Heart left ventricle (tissue), 16 donors: Measurements from ENCODE around the gene CTSW. TPM values are rescaled to one million over a fixed set of nuclear protein-coding genes. Genes with fewer than 3 reads are reported as not detected.

Experiments used
- ATAC-seq, 4 donors: fragments of 200-7000 bp; cut with Tn5 transposase; one replicate each; pipeline ENCODE4 v1.9.1; 2020 to 2022; ENCODE audit warnings: moderate library complexity in 4 of 4, mild to moderate bottlenecking in 3 of 4, moderate number of reproducible peaks in 1 of 4
- DNase-seq, 5 donors: peaks; one replicate each; pipeline ENCODE4 v3.0.0-alpha.2; 2020
- H3K27ac ChIP-seq, 12 donors: fragments of 200-600 bp; sonication (generic) in 4 of 12; one replicate each; pipeline versions ENCODE4 v1.5.0 to v1.8.0; 2016 to 2022; ENCODE audit warnings: mild to moderate bottlenecking in 2 of 12
- H3K27me3 ChIP-seq, 9 donors: fragments of 200-600 bp; sonication (generic) in 2 of 9; one replicate each; pipeline versions ENCODE4 v1.5.1 to v1.8.0; 2016 to 2022; ENCODE audit warnings: mild to moderate bottlenecking in 3 of 9
- H3K36me3 ChIP-seq, 9 donors: fragments of 200-600 bp; sonication (generic) in 2 of 9; one replicate each; pipeline versions ENCODE4 v1.5.0 to v1.8.0; 2018 to 2022; ENCODE audit warnings: mild to moderate bottlenecking in 2 of 9
- H3K4me1 ChIP-seq, 12 donors: fragments of 200-600 bp; sonication (generic) in 4 of 12; one replicate each; pipeline versions ENCODE4 v1.5.0 to v1.8.0; 2016 to 2022; ENCODE audit warnings: mild to moderate bottlenecking in 3 of 12
- H3K4me3 ChIP-seq, 12 donors: fragments of 200-600 bp; sonication (generic) in 4 of 12; one replicate each; pipeline versions ENCODE4 v1.5.0 to v1.8.0; 2017 to 2022; ENCODE audit warnings: mild to moderate bottlenecking in 9 of 12, moderate library complexity in 4 of 12
- H3K9me3 ChIP-seq, 12 donors: fragments of 200-600 bp; sonication (generic) in 4 of 12; one replicate each; pipeline versions ENCODE4 v1.5.0 to v1.8.0; 2016 to 2022; ENCODE audit warnings: mild to moderate bottlenecking in 1 of 12
- POLR2A ChIP-seq, 2 donors: fragments of 450-650 bp; IDR thresholded peaks; one replicate each; pipeline ENCODE4 v1.6.1; 2017; ENCODE audit warnings: antibody characterized with exemption in 2 of 2, mild to moderate bottlenecking in 2 of 2, moderate library complexity in 2 of 2
- WGBS, 4 donors: extraction: QIAGEN DNeasy Blood & Tissue Kit in 2 of 4; methylation state at CpG; one replicate each; pipeline versions ENCODE4 v1.1.5 to v1.1.7; 2013 to 2018; 5-methylcytosine and 5-hydroxymethylcytosine counted together
- intact Hi-C, 10 donors: fragments of 100-400 bp; cut with DNase I; formaldehyde crosslinking; loops; one replicate each; pipeline versions ENCODE4 v1.11.1 to v1.14.2; 2022
- polyA plus RNA-seq, 2 donors: library from polyadenylated mRNA; stranded (reverse); fragments of 200-250 nt; gene quantifications; one replicate each; pipeline ENCODE4 v1.2.3, GENCODE V29; 2013
- total RNA-seq, 9 donors: library from RNA; depleted of rRNA in 2 of 9; stranded (reverse); fragments of >200 nt in 2 of 9; fragmentation: NEBNext Ultra II Directional in 3 of 9; extraction: Animal tissue kit (Norgen Biotek cat#: 25700) in 3 of 9; gene quantifications; one replicate each; pipeline versions ENCODE4 v1.1.0 to v1.2.4, GENCODE V29; 2016 to 2023
- TF ChIP-seq, protein P1 (sequence below), 12 donors: fragments of 200-600 bp; sonication (generic) in 4 of 12; IDR thresholded peaks; one replicate each; pipeline versions ENCODE4 v1.5.0 to v1.8.0; 2018 to 2022; ENCODE audit warnings: antibody characterized with exemption in 12 of 12, mild to moderate bottlenecking in 5 of 12
- donor health status: ischemic (EF 13 %, LVEDD 7.1; RV severe dilation, severe dysfunction).
- donor health status: healthy with polysubstance abuse.
- donor health status: DM: no; HTN: yes; CAD: no.
- donor health status: DM: no; HTN: no; CAD: no.
- donor health status: ischemic (EF 25% LVEDD 6.9; RV normal size, moderate dysfunction).
- donor health status: ischemic (EF 25% LVEDD 5.7; RV mildly dilated, moderate dysfunction).
- donor health status: healthy.
- donor health status: DM: yes; HTN: yes; CAD: no.
- donor health status: ischemic (EF 35%, LVEDD 5.7; RV mildly dilated, moderate dysfunction).
- donor health status: nonischemic (EF 11% LVEDD 7.7; RV severe dilation, severe dysfunction).
- donor health status: DM: yes; HTN: yes; CAD: no.
- donor health status: PGD.
- donor health status: ischemic (EF 29% LVEDD 5.4; RV normal size, mild dysfunction).
- donor health status: nonischemic (EF 23%, LVEDD 6.1; RV moderate dilation, normal function).

CTSW gene
- total and polyA plus RNA-seq, 11 donors = 0.16 to 9.4 (median 0.84) TPM; not detected in 1

DNA sequence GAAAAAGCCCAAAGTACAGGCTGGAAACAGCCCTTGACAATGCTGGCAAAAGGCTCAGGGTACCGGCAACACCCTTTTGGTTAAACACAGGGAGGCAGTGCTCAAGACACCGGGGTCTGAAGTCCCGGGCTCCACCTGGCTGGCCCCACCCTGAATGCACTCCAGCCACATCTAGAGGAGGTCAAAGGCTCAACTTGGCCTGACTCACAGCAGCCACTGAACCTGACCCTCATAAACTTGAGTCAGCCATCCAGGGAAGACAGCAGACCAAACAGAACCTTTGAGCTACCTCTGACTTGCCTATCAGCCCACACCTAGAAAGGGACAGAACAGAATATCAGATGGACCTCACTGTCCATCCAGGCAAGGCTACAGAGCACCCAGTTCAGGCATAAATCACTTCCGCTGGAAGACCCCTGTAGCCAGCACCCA is 25.5 kb upstream of the CTSW start:
- 93 to 100% (median 96%) methylated on average over 4 of the region's 4 CpGs for WGBS, 4 donors
- Histone ChIP-seq H3K4me3 (no peak overlapping the region), H3K27ac (no peak overlapping the region), H3K36me3 (peaks cover 0 to 60% (median 50%) of the 10 kb centered on the region in 9 donors), H3K4me1 (peaks cover 0 to 32% (median 15%) of the 10 kb centered on the region in 12 donors), H3K9me3 (peaks cover 0 to 10% (median 2%) of the 10 kb centered on the region in 12 donors), H3K27me3 (no peaks in the 10 kb centered on the region)
- DNase-seq = no peak
- TF ChIP-seq POLR2A (IDR thresholded peaks at IDR 0.05) = no peak
- TF ChIP-seq, protein P1, sequence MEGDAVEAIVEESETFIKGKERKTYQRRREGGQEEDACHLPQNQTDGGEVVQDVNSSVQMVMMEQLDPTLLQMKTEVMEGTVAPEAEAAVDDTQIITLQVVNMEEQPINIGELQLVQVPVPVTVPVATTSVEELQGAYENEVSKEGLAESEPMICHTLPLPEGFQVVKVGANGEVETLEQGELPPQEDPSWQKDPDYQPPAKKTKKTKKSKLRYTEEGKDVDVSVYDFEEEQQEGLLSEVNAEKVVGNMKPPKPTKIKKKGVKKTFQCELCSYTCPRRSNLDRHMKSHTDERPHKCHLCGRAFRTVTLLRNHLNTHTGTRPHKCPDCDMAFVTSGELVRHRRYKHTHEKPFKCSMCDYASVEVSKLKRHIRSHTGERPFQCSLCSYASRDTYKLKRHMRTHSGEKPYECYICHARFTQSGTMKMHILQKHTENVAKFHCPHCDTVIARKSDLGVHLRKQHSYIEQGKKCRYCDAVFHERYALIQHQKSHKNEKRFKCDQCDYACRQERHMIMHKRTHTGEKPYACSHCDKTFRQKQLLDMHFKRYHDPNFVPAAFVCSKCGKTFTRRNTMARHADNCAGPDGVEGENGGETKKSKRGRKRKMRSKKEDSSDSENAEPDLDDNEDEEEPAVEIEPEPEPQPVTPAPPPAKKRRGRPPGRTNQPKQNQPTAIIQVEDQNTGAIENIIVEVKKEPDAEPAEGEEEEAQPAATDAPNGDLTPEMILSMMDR (IDR thresholded peaks at IDR 0.05) = no peak
- intact Hi-C loops = loop anchor here in 1 of 10 donors (10.0 kb wide), 1 partner anchor 411 kb away; the partner anchor contains the start of gene RAB1B
- ATAC-seq = no peak

DNA sequence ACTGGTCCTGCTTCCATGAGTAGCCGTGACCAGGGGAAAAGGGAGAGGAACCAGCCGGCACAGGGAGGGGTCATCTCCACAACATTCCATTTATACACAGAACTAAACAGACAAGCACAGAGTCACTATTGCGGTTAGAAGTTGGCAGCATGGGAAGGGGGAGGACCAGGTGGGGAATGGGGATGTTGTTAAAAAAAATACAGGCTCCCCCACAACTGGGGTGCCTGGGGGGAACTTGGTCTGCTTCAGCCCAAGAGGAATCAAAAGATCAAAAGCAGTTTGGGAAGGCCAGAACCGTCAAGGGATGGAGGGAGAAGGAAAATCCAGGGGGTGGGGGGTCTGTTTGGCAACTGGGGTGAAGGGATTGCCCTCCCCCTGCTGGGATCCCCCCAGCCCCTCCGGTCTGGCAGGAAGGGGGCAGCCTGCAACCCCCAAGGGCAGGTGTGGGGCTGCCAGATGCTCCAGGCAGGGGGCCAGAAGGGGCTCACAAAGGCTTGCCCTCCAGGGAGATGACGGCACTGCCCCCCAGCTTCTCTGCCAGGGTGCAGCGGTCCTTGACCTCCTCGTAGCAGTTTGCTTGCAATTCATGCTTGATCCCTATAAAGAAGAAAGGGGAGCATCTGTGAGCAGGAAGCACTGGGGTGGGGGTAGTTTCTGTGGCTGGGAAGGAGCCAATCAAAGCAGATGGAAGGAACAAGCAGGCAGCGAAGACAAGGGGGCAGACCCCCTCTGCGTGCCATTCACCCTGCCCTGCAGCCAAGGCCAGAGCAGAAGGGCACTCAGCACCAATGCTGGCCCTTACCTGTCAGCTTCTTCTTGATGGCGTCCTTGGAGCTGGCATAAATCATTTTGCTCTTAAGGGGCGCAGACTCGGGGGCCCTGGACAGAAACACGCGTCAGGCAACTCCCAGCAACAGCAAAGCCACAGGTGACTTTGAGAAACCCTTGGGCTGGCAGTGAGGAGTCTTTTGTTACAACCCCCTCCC is 24.5 kb upstream of the CTSW start:
- Histone ChIP-seq H3K36me3 (peaks cover 0 to 60% (median 50%) of the 10 kb centered on the region in 9 donors), H3K9me3 (peaks cover 0 to 10% (median 2%) of the 10 kb centered on the region in 12 donors), H3K4me1 (peaks cover 0 to 39% (median 18%) of the 10 kb centered on the region in 12 donors), H3K27ac (no peak overlapping the region), H3K4me3 (no peak overlapping the region), H3K27me3 (no peaks in the 10 kb centered on the region)
- intact Hi-C loops = loop anchor here in 2 of 10 donors (5.0 to 10.0 kb wide), 3 partner anchors 193 to 410 kb away; partner anchors contain the start of genes PCNX3 (in 1 of the 2), RAB1B (in 1 of the 2) and RELA (in 1 of the 2)
- TF ChIP-seq, protein P1 (IDR thresholded peaks at IDR 0.05) = no peak
- no peak for TF ChIP-seq POLR2A (IDR thresholded peaks at IDR 0.05)
- DNase-seq (peak in 2 of 5 donors; percentile 18 to 57), ATAC-seq (no peak)
- 76 to 81% (median 78%) methylated on average over 15 of the region's 15 CpGs for WGBS, 4 donors

DNA sequence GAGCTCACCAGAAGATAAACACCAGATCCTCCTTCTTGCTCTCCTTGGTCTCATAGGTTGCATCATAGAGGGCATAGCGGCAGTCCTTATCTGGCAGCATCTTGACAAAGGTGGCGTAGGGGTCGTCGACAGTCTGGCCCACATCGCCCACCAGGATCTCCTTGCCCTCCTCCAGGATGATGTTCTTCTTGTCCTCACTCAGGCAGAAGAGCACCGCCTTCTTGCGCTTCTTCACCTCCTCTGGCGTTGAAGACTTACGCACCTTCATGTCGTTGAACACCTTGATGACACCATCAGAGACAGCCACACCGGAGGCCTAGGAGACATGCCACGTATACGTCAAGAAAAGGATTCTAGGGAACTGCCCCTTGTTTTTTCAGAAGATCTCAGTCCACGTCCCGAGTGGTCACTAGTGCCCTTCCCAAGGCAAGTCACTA is 23.7 kb upstream of the CTSW start:
- WGBS, 4 donors = 82 to 88% (median 86%) methylated on average over 15 of the region's 15 CpGs
- TF ChIP-seq POLR2A (IDR thresholded peaks at IDR 0.05) = no peak
- TF ChIP-seq, protein P1 (IDR thresholded peaks at IDR 0.05) = no peak
- Histone ChIP-seq H3K9me3 (peaks cover 0 to 9% (median 2%) of the 10 kb centered on the region in 12 donors), H3K4me1 (peaks cover 0 to 41% (median 19%) of the 10 kb centered on the region in 12 donors), H3K36me3 (peaks cover 0 to 58% (median 48%) of the 10 kb centered on the region in 9 donors), H3K27ac (peak overlapping the region in 1 of 12 donors; percentile 98), H3K27me3 (no peaks in the 10 kb centered on the region), H3K4me3 (peak overlapping the region in 10 of 12 donors; percentile 74 to 100 (median 90))
- DNase-seq = peak in 1 of 5 donors; percentile 9
- intact Hi-C loops = loop anchor here in 2 of 10 donors (5.0 to 10.0 kb wide), 3 partner anchors 194 to 409 kb away; partner anchors contain the start of genes PCNX3 (in 1 of the 2), RAB1B (in 1 of the 2) and RELA (in 1 of the 2)
- ATAC-seq = no peak
